Right atrium auricular region (tissue), 2 donors: ENCODE measurements around the gene ADGRD1. TPM values are rescaled to one million over a fixed set of nuclear protein-coding genes. Genes with fewer than 3 reads are reported as not detected.
"Not testable (repeated sequence)": the region's sequence is repeated elsewhere in the genome, so short reads cannot be mapped to it uniquely, and the experiment has no call there.

Experiments used
- DNase-seq: peaks from one replicate; pipeline ENCODE4 v3.0.0-alpha.2; 2019; ENCODE audit warnings: low spot score
- H3K27ac ChIP-seq, 2 donors: fragments of 200-600 bp; sonication (generic); 1 replicate in 1 of 2; 2 replicates in 1 of 2; pipeline ENCODE4 v1.5.1; 2016 to 2019
- H3K27me3 ChIP-seq, 2 donors: fragments of 200-600 bp; sonication (generic); one replicate each; pipeline versions ENCODE4 v1.5.1 to v1.6.0; 2017 to 2019
- H3K36me3 ChIP-seq: fragments of 200-600 bp; sonication (generic); one replicate; pipeline ENCODE4 v1.5.1; 2016
- H3K4me1 ChIP-seq, 2 donors: fragments of 200-600 bp; sonication (generic); one replicate each; pipeline versions ENCODE4 v1.5.1 to v1.6.0; 2017 to 2019
- H3K4me3 ChIP-seq, 2 donors: fragments of 200-600 bp; sonication (generic); 1 replicate in 1 of 2; 2 replicates in 1 of 2; pipeline ENCODE4 v1.5.1; 2017 to 2019; ENCODE audit warnings: mild to moderate bottlenecking in 1 of 2, moderate library complexity in 1 of 2
- H3K9me3 ChIP-seq, 2 donors: fragments of 200-600 bp; sonication (generic); one replicate each; pipeline ENCODE4 v1.5.1; 2019
- CTCF ChIP-seq, 2 donors: fragments of 200-600 bp; sonication (generic); IDR thresholded peaks; one replicate each; pipeline ENCODE4 v1.5.1; 2019; ENCODE audit warnings: antibody characterized with exemption in 2 of 2
- total RNA-seq, 2 donors: library from RNA; depleted of rRNA; stranded (reverse); fragments of >200 nt; gene quantifications; one replicate each; pipeline ENCODE4 v1.1.0, GENCODE V29; 2016

The ADGRD1 gene
- total RNA-seq, 2 donors from 2014 or later = 120 to 168 TPM

DNA sequence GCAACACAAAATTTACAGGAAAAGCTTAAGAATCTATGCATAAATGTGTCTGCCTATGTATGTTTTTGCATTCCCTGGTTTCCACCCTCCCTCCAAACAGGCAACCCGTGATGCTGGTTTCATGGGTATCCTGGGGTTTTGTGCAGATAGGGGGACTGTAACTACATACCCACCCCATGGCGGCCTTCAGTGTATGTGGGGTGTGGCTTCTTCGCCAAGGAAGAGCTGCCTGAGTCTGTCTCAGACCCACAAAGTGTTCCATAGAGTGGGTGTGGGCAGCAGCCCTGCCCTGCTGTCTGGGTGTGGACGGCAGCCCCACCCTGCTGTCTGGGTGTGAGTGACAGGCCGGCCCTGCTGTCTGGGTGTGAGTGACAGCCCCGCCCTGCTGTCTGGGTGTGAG, 174.8 kb downstream of the ADGRD1 start:
- Histone ChIP-seq H3K27ac (no peak overlapping the region), H3K9me3 (no peaks in the 10 kb centered on the region), H3K4me3 (no peak overlapping the region), H3K4me1 (peaks cover 0 to 16% of the 10 kb centered on the region in 2 donors), H3K27me3 (no peaks in the 10 kb centered on the region), H3K36me3 (peaks cover 36% of the 10 kb centered on the region)
- TF ChIP-seq CTCF (IDR thresholded peaks at IDR 0.05) = no peak
- no peak for DNase-seq

- not testable (repeated sequence) for H3K4me3 ChIP-seq, H3K9me3 ChIP-seq, H3K27me3 ChIP-seq, H3K27ac ChIP-seq, DNase-seq
- Histone ChIP-seq H3K4me1 (peaks cover 0 to 16% of the 10 kb centered on the region in 2 donors), H3K36me3 (peaks cover 42% of the 10 kb centered on the region)
Observed at GRCh38 chr12:131128966-131129619, 175.4 kb downstream of the ADGRD1 start.

DNA sequence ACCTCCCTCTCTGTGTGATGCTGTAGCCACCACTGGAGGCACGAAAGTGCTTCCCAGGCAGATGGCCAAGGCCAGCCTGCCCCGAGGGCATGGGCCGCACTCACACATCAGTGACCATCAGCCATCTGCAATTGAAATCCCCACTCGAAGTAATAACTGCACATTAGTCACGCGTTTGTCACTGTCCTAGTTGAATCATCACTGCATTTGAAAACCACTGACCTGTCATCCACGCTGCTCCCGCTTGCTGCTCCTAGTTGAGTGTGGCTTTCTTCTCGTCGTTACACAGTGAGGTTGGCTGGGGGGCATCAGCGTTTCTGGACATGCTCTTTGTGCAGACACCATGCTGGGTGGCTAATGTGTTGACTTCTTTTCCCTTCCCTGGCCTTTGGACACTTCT, 176.1 kb downstream of the ADGRD1 start:
- Histone ChIP-seq H3K9me3 (no peaks in the 10 kb centered on the region), H3K27me3 (no peaks in the 10 kb centered on the region), H3K4me3 (no peak overlapping the region), H3K36me3 (peaks cover 49% of the 10 kb centered on the region), H3K27ac (no peak overlapping the region), H3K4me1 (peaks cover 0 to 16% of the 10 kb centered on the region in 2 donors)
- TF ChIP-seq CTCF (IDR thresholded peaks at IDR 0.05) = no peak
- no peak for DNase-seq

GRCh38 chr12:131130311-131130911, 176.7 kb downstream of the ADGRD1 start:
- H3K27ac ChIP-seq = no peak overlapping the region
- peaks cover 55% of the 10 kb centered on the region for H3K36me3 ChIP-seq
- H3K27me3 ChIP-seq = no peaks in the 10 kb centered on the region
- DNase-seq = no peak
- H3K4me1 ChIP-seq = peaks cover 0 to 16% of the 10 kb centered on the region in 2 donors
- no peaks in the 10 kb centered on the region for H3K9me3 ChIP-seq
- no peak for TF ChIP-seq CTCF (IDR thresholded peaks at IDR 0.05)
- no peak overlapping the region for H3K4me3 ChIP-seq

DNA sequence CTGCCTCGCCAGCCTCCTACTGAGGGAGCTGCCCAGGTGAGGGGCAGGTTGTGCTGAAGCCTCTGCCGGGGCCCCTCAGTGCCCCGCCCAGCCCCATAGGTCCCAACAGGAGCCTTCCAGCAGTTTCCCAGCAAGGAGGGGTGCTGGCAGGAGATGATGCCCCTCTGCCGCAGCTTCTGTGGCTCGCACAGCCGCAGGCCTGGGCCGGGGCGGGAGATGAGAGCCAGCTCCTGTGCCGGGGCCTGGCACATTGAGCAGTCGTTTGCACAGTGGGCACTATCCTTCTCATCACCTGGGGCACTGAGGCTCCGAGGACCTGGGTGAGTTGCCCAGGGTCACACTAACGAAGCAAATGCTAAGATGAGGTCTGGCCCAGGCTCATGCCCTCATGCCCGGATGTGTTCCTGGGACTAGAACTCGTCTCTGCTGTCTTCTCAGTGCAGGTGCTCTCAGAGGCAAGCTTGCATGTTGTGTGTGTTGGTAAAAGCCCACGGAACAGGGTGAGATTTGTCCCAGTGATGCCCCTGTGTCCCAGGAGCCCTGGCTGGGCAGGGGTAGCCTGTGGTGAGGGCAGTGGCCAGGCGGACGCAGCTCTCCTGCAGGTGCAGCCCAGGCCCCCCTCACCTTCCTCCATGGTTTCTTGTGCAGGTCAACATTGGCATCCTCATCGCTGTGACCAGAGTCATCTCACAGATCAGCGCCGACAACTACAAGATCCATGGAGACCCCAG, 177.5 kb downstream of the ADGRD1 start:
- peak overlapping the region; percentile 36 to 63 for H3K27ac ChIP-seq
- DNase-seq = no peak
- H3K36me3 ChIP-seq = peaks cover 62% of the 10 kb centered on the region
- peaks cover 0 to 16% of the 10 kb centered on the region in 2 donors for H3K4me1 ChIP-seq
- no peak for TF ChIP-seq CTCF (IDR thresholded peaks at IDR 0.05)
- no peak overlapping the region for H3K4me3 ChIP-seq
- H3K9me3 ChIP-seq = no peaks in the 10 kb centered on the region
- H3K27me3 ChIP-seq = no peaks in the 10 kb centered on the region

DNA sequence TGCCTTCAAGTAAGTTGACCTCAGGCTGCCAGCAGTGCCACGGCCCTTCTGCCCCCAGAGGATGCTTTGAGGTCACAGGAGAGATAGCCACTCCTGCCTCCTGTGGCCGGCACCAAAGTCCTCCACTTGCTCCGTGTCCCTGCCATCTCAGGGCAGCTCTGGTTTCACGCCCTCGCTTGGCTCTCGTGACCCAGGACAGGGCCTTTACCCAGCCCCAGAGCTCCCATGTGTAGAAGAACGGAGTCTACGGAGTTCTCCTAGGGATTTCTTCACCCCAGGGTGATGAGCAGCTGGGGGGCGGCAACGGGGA, 178.1 kb downstream of the ADGRD1 start:
- TF ChIP-seq CTCF (IDR thresholded peaks at IDR 0.05) = no peak
- peak; percentile 52 for DNase-seq

More for the DNA sequence above, 178.1 kb downstream of the ADGRD1 start:
- Histone ChIP-seq H3K27ac (peak overlapping the region; percentile 36 to 63), H3K9me3 (no peaks in the 10 kb centered on the region), H3K4me1 (peaks cover 0 to 16% of the 10 kb centered on the region in 2 donors), H3K27me3 (no peaks in the 10 kb centered on the region), H3K4me3 (no peak overlapping the region), H3K36me3 (peaks cover 62% of the 10 kb centered on the region)
